Thoracic aorta (tissue), 2 donors: ENCODE data around the gene TUBA4B. TPM values are rescaled to one million over a fixed set of nuclear protein-coding genes. Genes with fewer than 3 reads are reported as not detected.

Experiments
- ATAC-seq: fragments of 150-250 bp; one replicate; pipeline ENCODE4 v1.8.0; 2017; ENCODE audit warnings: low read depth; ENCODE audit not compliant: insufficient number of reproducible peaks, low FRiP score
- DNase-seq: peaks from one replicate; pipeline ENCODE4 v3.0.0-alpha.2; 2020; ENCODE audit warnings: low spot score
- H3K27ac ChIP-seq, 2 donors: fragments of 200-600 bp; sonication (generic); 1 replicate in 1 of 2; 2 replicates in 1 of 2; pipeline ENCODE4 v1.5.1; 2016; ENCODE audit warnings: mild to moderate bottlenecking in 2 of 2, moderate library complexity in 2 of 2
- H3K27me3 ChIP-seq: fragments of 200-600 bp; sonication (generic); replicated peaks from 2 replicates; pipeline ENCODE4 v1.6.0; 2016; ENCODE audit warnings: mild to moderate bottlenecking; ENCODE audit not compliant: insufficient read depth
- H3K36me3 ChIP-seq: fragments of 200-600 bp; sonication (generic); one replicate; pipeline ENCODE4 v1.5.1; 2016
- H3K4me1 ChIP-seq, 2 donors: fragments of 200-600 bp; sonication (generic); 1 replicate in 1 of 2; 2 replicates in 1 of 2; pipeline versions ENCODE4 v1.5.1 to v1.6.0; 2016; ENCODE audit warnings: low read depth in 2 of 2, mild to moderate bottlenecking in 1 of 2; ENCODE audit not compliant: control insufficient read depth in 1 of 2
- H3K4me3 ChIP-seq: fragments of 200-600 bp; sonication (generic); 2 replicates; pipeline ENCODE4 v1.5.1; 2016; ENCODE audit warnings: mild to moderate bottlenecking
- H3K9me3 ChIP-seq: fragments of 200-600 bp; sonication (generic); 2 replicates; pipeline ENCODE4 v1.5.1; 2016
- CTCF ChIP-seq: fragments of 200-600 bp; sonication (generic); IDR thresholded peaks from one replicate; pipeline ENCODE4 v1.5.1; 2019; ENCODE audit warnings: antibody characterized with exemption
- total RNA-seq, 2 donors: library from RNA; depleted of rRNA; stranded (reverse); fragments of >200 nt; gene quantifications; one replicate each; pipeline versions ENCODE4 v1.1.0 to v1.2.3, GENCODE V29; 2016

Gene TUBA4B
- total RNA-seq, 2 donors from 2014 or later, result not detected

DNA sequence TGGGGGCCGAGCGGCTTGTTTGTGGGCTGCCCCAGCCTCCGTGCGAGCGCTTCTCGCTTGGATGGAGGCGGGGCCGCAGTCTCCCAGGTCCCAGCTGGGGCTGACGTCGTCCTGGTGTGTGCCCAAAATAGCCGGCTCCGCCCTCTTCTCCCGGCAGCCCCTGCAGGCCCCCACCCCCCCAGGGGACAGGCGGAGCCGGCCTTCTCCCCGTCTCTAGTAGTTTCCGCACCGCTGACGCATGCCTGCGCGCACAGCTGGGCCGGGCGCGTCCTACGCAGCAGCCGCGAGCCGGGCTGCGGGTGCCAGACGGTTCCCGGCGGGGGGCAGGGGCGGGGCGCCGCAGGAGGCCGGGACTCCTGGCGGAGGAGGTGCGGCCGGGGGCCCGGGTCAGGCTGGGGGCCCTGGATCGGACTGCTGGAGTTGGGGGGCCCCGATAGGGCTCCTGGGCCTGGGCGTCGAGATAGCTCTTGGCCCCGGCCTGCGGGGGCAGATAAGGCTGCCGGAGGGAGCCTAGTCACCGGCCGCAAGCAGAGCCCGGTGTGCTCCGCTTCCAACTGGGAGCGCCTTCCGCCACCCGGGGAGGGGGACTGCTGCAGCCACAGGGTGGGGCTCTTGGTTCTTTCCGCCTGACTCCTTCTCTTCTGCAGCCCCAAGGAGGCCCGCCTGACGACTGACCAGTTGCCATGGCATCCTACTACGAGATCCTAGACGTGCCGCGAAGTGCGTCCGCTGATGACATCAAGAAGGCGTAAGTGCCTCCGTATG, 26.3 kb downstream of the TUBA4B start, which contains the start of gene DNAJB2:
TSS of gene DNAJB2 (plus strand) at position 216 of the 765 bp plus-strand sequence. CDS start at position 684, 468 bp downstream.
- no peak for TF ChIP-seq CTCF
- H3K36me3 ChIP-seq, result peaks cover 26% of the 10 kb centered on the region
- H3K4me1 ChIP-seq, result peaks cover 12 to 37% of the 10 kb centered on the region in 2 donors
- no peaks in the 10 kb centered on the region for H3K27me3 ChIP-seq
- no peaks in the 10 kb centered on the region for H3K9me3 ChIP-seq
- peak; percentile 82 for ATAC-seq
- peak within 1 kb of the TSS; percentile 90 to 97 for H3K27ac ChIP-seq
- peak; percentile 93 for DNase-seq
- H3K4me3 ChIP-seq, result peak within 1 kb of the TSS; percentile 79

DNA sequence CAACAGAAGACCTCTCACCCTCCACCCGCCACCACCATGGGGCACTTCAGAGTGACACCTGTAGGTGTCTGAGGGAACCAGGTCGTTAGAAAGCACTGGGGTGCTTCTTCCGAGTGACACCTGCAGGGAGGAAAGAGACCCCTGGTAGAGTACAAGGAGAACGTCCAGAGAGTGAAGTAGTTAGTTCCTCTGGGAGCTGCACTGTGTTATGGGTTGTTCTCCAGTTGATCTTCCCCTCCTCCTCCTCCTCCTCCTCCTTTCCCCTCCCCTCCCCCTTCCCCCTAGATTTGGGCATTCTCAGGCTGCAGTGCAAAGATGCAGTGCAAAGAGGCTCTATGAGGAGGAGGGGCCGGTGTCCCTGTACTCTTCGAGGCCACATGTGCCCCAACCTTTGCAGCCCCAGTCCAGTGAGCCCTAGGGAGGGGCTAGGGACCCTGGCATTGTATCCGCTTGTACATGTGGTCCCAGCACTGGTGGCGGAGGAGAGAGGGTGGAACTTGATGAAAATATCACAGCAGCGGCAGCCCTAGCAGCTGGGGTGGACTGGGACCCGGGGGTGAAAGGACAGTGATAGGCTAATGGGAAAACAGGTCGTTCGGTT, 27.0 kb downstream of the TUBA4B start:
- no peak for DNase-seq
- TF ChIP-seq CTCF, result no peak
- no peaks in the 10 kb centered on the region for H3K9me3 ChIP-seq
- ATAC-seq, result peak; percentile 1
- peaks cover 12 to 32% of the 10 kb centered on the region in 2 donors for H3K4me1 ChIP-seq
- H3K27ac ChIP-seq, result peak overlapping the region; percentile 90 to 97
- H3K36me3 ChIP-seq, result peaks cover 33% of the 10 kb centered on the region
- peak overlapping the region; percentile 79 for H3K4me3 ChIP-seq
- no peaks in the 10 kb centered on the region for H3K27me3 ChIP-seq

DNA sequence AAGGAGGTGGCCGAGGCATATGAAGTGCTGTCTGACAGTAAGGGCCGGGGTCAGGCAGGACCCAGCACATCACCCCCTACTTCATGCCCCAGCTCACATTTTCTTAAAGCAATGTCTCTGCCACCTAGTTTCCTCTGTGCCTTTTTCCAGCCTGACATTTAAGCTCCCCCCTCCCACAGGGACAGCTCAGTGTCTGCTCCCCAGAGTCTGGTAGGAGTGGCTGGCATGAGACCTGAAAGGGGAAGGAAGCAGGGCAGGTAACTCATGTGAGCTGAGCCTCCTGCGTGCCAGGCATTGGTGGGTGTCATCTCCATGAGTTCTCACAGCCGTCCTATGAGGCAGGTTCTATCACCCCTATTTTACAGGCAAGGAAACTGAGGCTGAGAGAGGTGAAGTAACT, 27.6 kb downstream of the TUBA4B start:
- no peak for TF ChIP-seq CTCF
- H3K36me3 ChIP-seq, result peaks cover 34% of the 10 kb centered on the region
- H3K4me1 ChIP-seq, result peaks cover 12 to 28% of the 10 kb centered on the region in 2 donors
- peak overlapping the region in 1 of 2 donors; percentile 97 for H3K27ac ChIP-seq
- DNase-seq (no peak), ATAC-seq (no peak)
- peak overlapping the region; percentile 79 for H3K4me3 ChIP-seq
- H3K27me3 ChIP-seq, result no peaks in the 10 kb centered on the region
- no peaks in the 10 kb centered on the region for H3K9me3 ChIP-seq

- Histone ChIP-seq H3K27me3 (no peaks in the 10 kb centered on the region), H3K4me1 (peaks cover 12 to 28% of the 10 kb centered on the region in 2 donors), H3K27ac (no peak overlapping the region), H3K9me3 (no peaks in the 10 kb centered on the region), H3K36me3 (peaks cover 34% of the 10 kb centered on the region), H3K4me3 (no peak overlapping the region)
- TF ChIP-seq CTCF, result no peak
- DNase-seq (no peak), ATAC-seq (no peak)
Observed at GRCh38 chr2:219281588-219281987, 28.5 kb downstream of the TUBA4B start.

- Histone ChIP-seq H3K27ac (no peak overlapping the region), H3K36me3 (peaks cover 34% of the 10 kb centered on the region), H3K4me1 (peaks cover 12 to 28% of the 10 kb centered on the region in 2 donors), H3K9me3 (no peaks in the 10 kb centered on the region), H3K27me3 (no peaks in the 10 kb centered on the region), H3K4me3 (no peak overlapping the region)
- no peak for TF ChIP-seq CTCF
- no peak for DNase-seq
- ATAC-seq, result no peak
Observed at GRCh38 chr2:219282375-219282774, 29.3 kb downstream of the TUBA4B start.
